Measurements from ENCODE around the gene CHPF. TPM values are rescaled to one million over a fixed set of nuclear protein-coding genes. Genes with fewer than 3 reads are reported as not detected.
A peak's percentile ranks its signal among the peaks of the same experiment; 100 is the strongest.

Gene CHPF
- polyA plus RNA-seq, 4 donors, result 23.8 to 46.3 (median 30.1) TPM

- peak in 3 of 4 donors; percentile 77 to 88 (median 81) for DNase-seq (ENCODE audit: low read depth in 4 of 4, low spot score in 3 of 4)
These were observed 9.0 kb upstream of the CHPF start for GRCh38 chr2:219552382-219553167.

- DNase-seq (ENCODE audit: low read depth in 4 of 4, low spot score in 3 of 4), result no peak
These were observed 8.1 kb upstream of the CHPF start for GRCh38 chr2:219551441-219552381.

GRCh38 chr2:219549619-219550018 is 6.0 kb upstream of the CHPF start:
- DNase-seq (ENCODE audit: low read depth in 4 of 4, low spot score in 3 of 4), result no peak

GRCh38 chr2:219548990-219549389 is 5.4 kb upstream of the CHPF start:
- no peak for DNase-seq (ENCODE audit: low read depth in 4 of 4, low spot score in 3 of 4)

GRCh38 chr2:219547621-219548020 is 4.0 kb upstream of the CHPF start:
- DNase-seq (ENCODE audit: low read depth in 4 of 4, low spot score in 3 of 4), result no peak

GRCh38 chr2:219545943-219546352 is 2.3 kb upstream of the CHPF start:
- DNase-seq (ENCODE audit: low read depth in 4 of 4, low spot score in 3 of 4), result no peak

DNA sequence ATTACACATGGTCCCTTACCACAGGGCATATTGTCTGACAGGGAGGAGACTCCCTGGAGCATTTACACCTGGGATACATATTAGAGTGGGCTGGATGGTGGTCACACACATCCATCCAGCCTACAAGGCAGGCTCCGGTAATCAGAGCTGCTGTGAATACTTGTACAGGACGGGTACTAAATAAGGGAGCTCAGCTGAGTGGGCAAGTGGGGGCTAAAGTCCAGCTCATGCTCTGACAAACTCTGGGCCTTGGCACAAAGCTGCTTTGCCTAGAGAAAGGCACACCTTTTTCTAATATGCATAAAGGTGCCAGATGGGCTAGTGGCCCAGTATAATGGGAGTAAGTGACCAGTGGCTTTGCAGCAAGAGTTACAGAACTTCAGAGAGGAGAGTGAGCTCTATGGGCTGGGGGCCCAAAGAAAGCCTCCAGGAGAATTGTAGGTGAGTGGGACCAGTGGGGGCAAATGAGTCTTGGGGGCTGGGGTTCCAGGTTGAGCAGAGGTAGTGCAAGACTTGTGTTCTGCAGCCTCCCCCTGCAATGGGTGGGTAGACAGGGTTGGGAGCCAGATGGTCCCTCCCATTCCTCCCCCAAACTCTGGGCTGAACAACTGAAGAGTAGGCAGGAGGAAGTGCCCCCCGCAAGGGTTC is 1.8 kb upstream of the CHPF start:
- DNase-seq (ENCODE audit: low read depth in 4 of 4, low spot score in 3 of 4), result no peak

- no peak for DNase-seq (ENCODE audit: low read depth in 4 of 4, low spot score in 3 of 4)
These were observed 958 bp upstream of the CHPF start for GRCh38 chr2:219544567-219544966.

GRCh38 chr2:219542931-219543595 is 546 bp downstream of the CHPF start:
- DNase-seq (ENCODE audit: low read depth in 4 of 4, low spot score in 3 of 4), result no peak

DNA sequence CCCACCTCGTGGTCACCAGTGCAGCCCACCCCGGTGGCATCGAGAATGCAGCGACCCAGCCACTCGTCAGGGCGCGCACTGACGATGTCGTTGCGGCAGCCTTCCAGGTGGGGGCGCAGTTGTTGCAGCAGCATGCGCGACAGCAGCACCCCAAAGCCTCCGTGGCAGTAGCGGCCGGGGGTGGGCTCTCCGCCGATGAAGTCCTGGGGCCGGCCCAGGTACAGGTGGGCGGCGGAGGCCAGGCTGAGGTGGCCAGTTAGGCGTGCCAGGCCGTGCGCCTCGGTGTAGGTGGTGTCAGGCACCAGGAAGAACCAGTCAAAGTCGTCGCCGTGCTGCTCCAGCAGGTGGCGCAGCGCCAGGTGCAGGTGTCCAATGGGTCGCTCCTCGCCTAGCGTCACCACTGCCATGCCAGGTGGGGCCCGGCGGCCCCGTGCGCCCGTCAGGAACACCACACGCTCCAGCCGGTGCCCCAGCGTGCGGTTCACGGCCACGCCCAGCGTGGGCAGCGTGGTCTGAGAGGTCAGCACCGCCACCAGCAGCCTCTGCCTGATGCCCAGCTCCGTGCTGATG is 1.9 kb downstream of the CHPF start:
- DNase-seq (ENCODE audit: low read depth in 4 of 4, low spot score in 3 of 4), result peak in 2 of 4 donors; percentile 72 to 85

DNA sequence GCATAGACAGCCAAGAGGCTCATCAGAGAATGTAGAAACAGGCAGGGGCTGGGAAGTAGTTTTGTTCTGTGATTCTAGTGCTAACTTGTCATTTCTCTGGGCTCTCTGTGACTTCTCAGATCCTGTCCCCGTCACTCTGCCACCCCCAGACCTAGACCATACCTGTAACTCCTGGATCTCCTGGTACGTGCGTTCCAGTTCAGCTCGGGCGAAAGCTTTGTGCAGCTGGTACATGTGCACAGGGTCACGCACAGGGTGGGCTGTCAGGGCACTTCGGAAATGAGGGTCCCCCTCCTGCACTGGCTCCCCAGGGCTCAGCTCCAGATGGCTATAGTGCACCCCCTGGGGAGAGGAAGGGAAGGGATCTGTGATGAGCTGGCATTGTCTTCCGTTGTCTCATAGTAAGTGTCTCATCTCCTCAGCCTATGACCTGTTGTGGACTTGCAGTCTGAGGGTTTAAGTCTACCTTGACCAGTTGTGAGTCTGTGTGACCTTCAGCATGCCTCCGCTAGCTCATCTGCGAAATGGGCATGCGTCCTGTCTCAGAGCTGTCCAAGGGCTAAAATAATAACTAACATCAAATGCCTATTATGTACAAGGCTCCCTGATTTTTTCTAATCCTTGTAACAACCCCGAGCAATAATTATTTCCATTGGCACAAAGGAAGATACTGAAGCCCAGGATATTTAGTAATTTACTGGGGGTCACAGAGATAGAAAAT is 2.7 kb downstream of the CHPF start:
- no peak for DNase-seq (ENCODE audit: low read depth in 4 of 4, low spot score in 3 of 4)

DNA sequence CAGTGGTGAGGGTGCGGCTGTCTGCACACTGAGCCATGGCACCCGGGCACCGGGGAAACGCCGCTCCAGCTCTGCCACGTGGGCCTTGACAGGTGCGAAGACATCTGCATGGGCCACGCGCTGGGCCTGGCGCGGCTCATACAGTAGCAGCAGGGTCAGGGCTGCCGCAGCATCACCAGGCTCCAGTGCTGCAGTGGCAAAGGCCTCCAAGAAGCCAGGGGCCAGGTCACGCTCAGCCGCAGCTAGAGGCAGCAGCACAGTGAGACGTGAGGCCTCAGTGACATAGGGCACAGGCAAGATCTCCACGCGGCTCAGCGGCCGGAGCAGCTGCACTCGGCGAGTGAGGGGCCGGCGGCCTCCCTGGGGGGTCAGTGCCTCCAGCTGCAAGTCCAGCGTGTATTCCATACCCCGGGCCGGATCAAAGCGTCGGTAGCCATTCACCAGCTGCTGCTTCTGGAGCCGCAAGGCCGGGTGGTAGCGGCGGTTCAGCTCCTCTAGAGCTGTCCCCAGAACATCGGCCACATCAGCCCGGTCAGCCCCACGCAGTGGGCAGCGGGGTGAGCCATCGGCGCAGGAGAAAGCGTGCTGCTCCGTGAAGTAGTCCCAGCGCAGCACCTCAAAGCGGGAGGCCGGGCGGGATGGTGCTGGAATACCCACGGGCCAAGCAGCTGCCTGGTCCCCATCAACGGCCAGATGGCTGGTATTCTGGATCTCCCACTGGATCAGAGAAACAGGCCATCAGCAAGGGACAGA is 3.5 kb downstream of the CHPF start:
- DNase-seq (ENCODE audit: low read depth in 4 of 4, low spot score in 3 of 4), result no peak

GRCh38 chr2:219538956-219539788 is 4.4 kb downstream of the CHPF start:
- no peak for DNase-seq (ENCODE audit: low read depth in 4 of 4, low spot score in 3 of 4)

DNA sequence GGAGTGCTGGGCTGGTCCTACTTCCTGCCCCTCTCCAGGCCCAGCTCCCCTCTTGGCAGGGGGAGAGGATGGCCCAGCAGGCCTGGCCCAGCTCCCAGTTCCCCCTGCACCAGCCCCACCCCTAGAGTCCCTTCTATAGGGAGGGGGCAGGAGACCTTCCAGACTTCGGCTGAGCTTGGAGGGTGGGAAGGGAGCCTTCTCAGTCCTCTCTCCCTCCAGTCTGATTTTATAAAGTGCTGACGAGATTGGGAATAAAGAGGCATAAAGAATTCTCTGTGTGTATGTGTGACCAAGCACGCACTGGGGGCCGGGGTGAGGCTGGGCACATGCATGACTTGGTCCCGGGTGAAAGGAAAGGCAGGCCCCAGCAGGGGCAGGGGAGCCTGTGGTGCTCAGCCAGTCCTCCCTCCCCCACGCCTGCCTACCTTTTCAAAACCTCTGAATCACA is 5.1 kb downstream of the CHPF start:
- no peak for DNase-seq (ENCODE audit: low read depth in 4 of 4, low spot score in 3 of 4)

DNA sequence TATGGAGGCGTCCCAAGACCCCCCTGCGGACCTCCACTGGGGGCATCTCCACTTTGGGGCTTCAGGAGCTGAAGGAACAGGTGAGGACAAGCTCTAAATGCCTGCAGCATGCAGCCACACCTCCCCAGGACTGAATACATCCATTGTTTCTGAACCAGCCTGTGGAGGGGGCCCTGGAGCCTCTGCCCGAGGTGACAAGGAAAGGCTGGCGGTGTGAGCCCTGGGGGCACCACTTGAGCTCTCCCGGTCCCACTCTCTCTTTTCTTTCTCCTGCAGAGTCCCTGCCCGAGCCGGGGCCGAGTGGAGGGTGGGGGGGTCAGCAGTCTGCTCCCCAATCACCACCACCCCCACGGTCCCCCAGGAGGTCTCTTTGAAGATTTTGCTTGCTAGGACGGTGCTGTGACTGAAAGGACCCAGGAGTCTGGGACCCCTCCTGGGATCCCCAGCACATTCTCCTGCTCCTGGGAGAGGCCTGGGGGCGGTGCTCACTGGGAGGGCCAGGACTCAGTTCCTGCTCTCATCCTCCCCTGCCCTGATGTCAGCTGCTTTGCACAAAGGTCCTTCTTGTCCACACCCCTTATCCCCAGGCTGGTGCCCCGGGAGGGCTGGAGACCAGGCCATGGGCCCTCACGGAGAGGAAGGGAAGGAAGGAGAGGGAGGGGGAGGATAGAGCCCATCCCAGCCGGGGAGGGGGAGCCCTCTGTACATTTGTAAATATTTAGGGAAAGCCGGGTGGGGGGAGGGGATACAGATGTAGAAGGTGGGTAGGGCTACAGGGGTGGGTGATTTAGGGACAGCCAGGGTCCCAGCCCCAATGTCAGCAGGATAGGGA is 5.7 kb downstream of the CHPF start:
- DNase-seq (ENCODE audit: low read depth in 4 of 4, low spot score in 3 of 4), result no peak

- DNase-seq (ENCODE audit: low read depth in 4 of 4, low spot score in 3 of 4), result no peak
These were observed 6.6 kb downstream of the CHPF start for GRCh38 chr2:219536967-219537366.

- no peak for DNase-seq (ENCODE audit: low read depth in 4 of 4, low spot score in 3 of 4)
These were observed 7.2 kb downstream of the CHPF start for GRCh38 chr2:219536425-219536824.

Measured in right renal pelvis (tissue), 4 donors.